IMR-90 (cell line): ENCODE measurements around the gene SRCIN1. TPM values are rescaled to one million over a fixed set of nuclear protein-coding genes. Genes with fewer than 3 reads are reported as not detected.

Experiments
- ATAC-seq: fragments of 200-7000 bp; cut with Tn5 transposase; 2 replicates; pipeline ENCODE4 v1.9.1; 2020; ENCODE audit warnings: low read depth, mild to moderate bottlenecking, moderate library complexity
- BruUV-seq: library from RNA; stranded (reverse); fragments of 400-500 nt; replicated peaks from 2 replicates; lab custom pipeline; 2021; lab: Mats Ljungman, UMichigan
- CTCF ChIA-PET: fragments of 300-600 bp; formaldehyde crosslinking; extraction: SDS; loops from one replicate; lab custom pipeline; 2021; ENCODE audit warnings: antibody characterized with exemption; lab: Yijun Ruan, JAX
- POLR2A ChIA-PET: fragments of 300-600 bp; sonication (Branson Sonifier 250); formaldehyde crosslinking; loops from one replicate; lab custom pipeline; 2022; ENCODE audit warnings: antibody characterized with exemption; ENCODE audit not compliant: unreplicated experiment; lab: Charles Lee
- DNase-seq: peaks from one replicate; pipeline ENCODE4 v3.0.0; 2013
- H2AFZ ChIP-seq: replicated peaks from 2 replicates; pipeline ENCODE3; 2013; ENCODE audit warnings: low read length, mild to moderate bottlenecking; ENCODE audit not compliant: poor library complexity
- H2AK5ac ChIP-seq: 2 replicates; pipeline ENCODE4 v1.6.1; 2013; ENCODE audit warnings: low read depth, low read length, inconsistent platforms
- H2AK9ac ChIP-seq: replicated peaks from 2 replicates; pipeline ENCODE3; 2013; ENCODE audit warnings: mild to moderate bottlenecking, low read depth, low read length, moderate library complexity; ENCODE audit not compliant: poor library complexity
- H2BK120ac ChIP-seq: 2 replicates; pipeline ENCODE4 v1.6.1; 2013; ENCODE audit warnings: low read depth, low read length, inconsistent platforms
- H2BK15ac ChIP-seq: 3 replicates; pipeline ENCODE4 v1.6.1; 2013; ENCODE audit warnings: low read depth, low read length, inconsistent platforms
- H2BK20ac ChIP-seq: 2 replicates; pipeline ENCODE4 v1.6.1; 2013; ENCODE audit warnings: low read depth, mild to moderate bottlenecking, inconsistent platforms, low read length, moderate library complexity
- H2BK5ac ChIP-seq: 2 replicates; pipeline ENCODE4 v1.6.1; 2013; ENCODE audit warnings: mild to moderate bottlenecking, low read depth, low read length, inconsistent platforms; ENCODE audit not compliant: poor library complexity, severe bottlenecking
- H3K14ac ChIP-seq: replicated peaks from 2 replicates; pipeline ENCODE4 v1.6.1; 2013; ENCODE audit warnings: low read depth, low read length, inconsistent platforms
- H3K18ac ChIP-seq: 2 replicates; pipeline ENCODE4 v1.6.1; 2013; ENCODE audit warnings: low read depth, low read length, control low read depth
- H3K23ac ChIP-seq: 2 replicates; pipeline ENCODE4 v1.6.1; 2013; ENCODE audit warnings: low read depth, low read length, inconsistent platforms
- H3K27ac ChIP-seq: 2 replicates; pipeline ENCODE4 v1.5.1; 2013; ENCODE audit warnings: mild to moderate bottlenecking, control low read depth, low read length; ENCODE audit not compliant: insufficient read depth
- H3K27me3 ChIP-seq: 2 replicates; pipeline ENCODE4 v1.6.1; 2013; ENCODE audit warnings: low read length; ENCODE audit not compliant: control insufficient read depth, insufficient read depth
- H3K36me3 ChIP-seq: 2 replicates; pipeline ENCODE4 v1.6.1; 2013; ENCODE audit warnings: low read length, mixed read lengths; ENCODE audit not compliant: control insufficient read depth, insufficient read depth
- H3K4ac ChIP-seq: 2 replicates; pipeline ENCODE4 v1.6.1; 2013; ENCODE audit warnings: low read depth, low read length, inconsistent platforms
- H3K4me1 ChIP-seq: 2 replicates; pipeline ENCODE4 v1.6.1; 2013; ENCODE audit warnings: low read length, mixed read lengths; ENCODE audit not compliant: control insufficient read depth, insufficient read depth
- H3K4me2 ChIP-seq: 2 replicates; pipeline ENCODE4 v1.6.1; 2013; ENCODE audit warnings: low read depth, mild to moderate bottlenecking, control low read depth, low read length, moderate library complexity
- H3K4me3 ChIP-seq: 2 replicates; pipeline ENCODE4 v1.5.1; 2013; ENCODE audit warnings: low read depth, mild to moderate bottlenecking, control low read depth, low read length, moderate library complexity; ENCODE audit not compliant: insufficient read depth
- H3K56ac ChIP-seq: 2 replicates; pipeline ENCODE4 v1.6.1; 2013; ENCODE audit warnings: low read length, inconsistent platforms; ENCODE audit not compliant: insufficient read depth; ENCODE audit errors: extremely low read depth
- H3K79me1 ChIP-seq, 2 experiments: 2 replicates each; pipeline ENCODE4 v1.6.1; 2013; ENCODE audit warnings: low read length in 2 of 2, inconsistent platforms in 1 of 2, low read depth in 1 of 2
- H3K9ac ChIP-seq: 2 replicates; pipeline ENCODE4 v1.6.1; 2013; ENCODE audit warnings: low read depth, low read length, control low read depth
- H3K9me1 ChIP-seq: 2 replicates; pipeline ENCODE4 v1.6.1; 2013; ENCODE audit warnings: low read length, inconsistent platforms; ENCODE audit not compliant: insufficient read depth
- H3K9me3 ChIP-seq: 2 replicates; pipeline ENCODE4 v1.6.1; 2013; ENCODE audit warnings: low read length; ENCODE audit not compliant: control insufficient read depth, insufficient read depth
- H4K20me1 ChIP-seq: 2 replicates; pipeline ENCODE4 v1.6.1; 2013; ENCODE audit warnings: low read length, inconsistent platforms; ENCODE audit not compliant: insufficient read depth
- H4K5ac ChIP-seq: 2 replicates; pipeline ENCODE4 v1.6.1; 2013; ENCODE audit warnings: mild to moderate bottlenecking, low read depth, low read length, control low read depth
- H4K8ac ChIP-seq, 2 experiments: 2 replicates each; pipeline ENCODE4 v1.6.1; 2013; ENCODE audit warnings: low read depth in 2 of 2, low read length in 2 of 2, control low read depth in 1 of 2, inconsistent platforms in 1 of 2
- H4K91ac ChIP-seq: 2 replicates; pipeline ENCODE4 v1.6.1; 2013; ENCODE audit warnings: low read depth, low read length, inconsistent platforms; ENCODE audit not compliant: insufficient read depth
- BHLHE40 ChIP-seq: fragments of 150-350 bp; IDR thresholded peaks from 2 replicates; pipeline ENCODE4 v1.6.1; 2016; ENCODE audit warnings: mild to moderate bottlenecking, low read depth, low read length
- CEBPB ChIP-seq: IDR thresholded peaks from 2 replicates; pipeline ENCODE4 v1.6.1; 2012; ENCODE audit warnings: low read depth, low read length, improper control_type of control experiment
- CHD1 ChIP-seq: IDR thresholded peaks from 2 replicates; pipeline ENCODE4 v1.6.1; 2012; ENCODE audit warnings: low read depth, low read length, improper control_type of control experiment
- CTCF ChIP-seq: conservative IDR thresholded peaks from 2 replicates; pipeline ENCODE4 v1.5.1; 2012; ENCODE audit warnings: mild to moderate bottlenecking, low read depth, low read length, improper control_type of control experiment
- ELK1 ChIP-seq: fragments of 150-350 bp; IDR thresholded peaks from 2 replicates; pipeline ENCODE4 v1.6.1; 2016; ENCODE audit warnings: low read depth, mild to moderate bottlenecking, low read length, moderate library complexity, borderline replicate concordance
- FOS ChIP-seq: fragments of 150-350 bp; IDR thresholded peaks from 2 replicates; pipeline ENCODE4 v1.6.1; 2016; ENCODE audit warnings: low read depth, low read length
- MAZ ChIP-seq: IDR thresholded peaks from 2 replicates; pipeline ENCODE4 v1.6.1; 2012; ENCODE audit warnings: low read depth, mild to moderate bottlenecking, low read length, improper control_type of control experiment, moderate library complexity, borderline replicate concordance
- MXI1 ChIP-seq: IDR thresholded peaks from 2 replicates; pipeline ENCODE4 v1.6.1; 2012; ENCODE audit warnings: low read depth, mild to moderate bottlenecking, low read length, moderate library complexity, borderline replicate concordance
- NFE2L2 ChIP-seq: fragments of 150-350 bp; IDR thresholded peaks from 2 replicates; pipeline ENCODE4 v1.6.1; 2016; ENCODE audit warnings: low read depth, mild to moderate bottlenecking, low read length
- POLR2A ChIP-seq: IDR thresholded peaks from 2 replicates; pipeline ENCODE4 v1.6.1; 2012; ENCODE audit warnings: mild to moderate bottlenecking, low read depth, low read length
- RAD21 ChIP-seq: IDR thresholded peaks from 2 replicates; pipeline ENCODE4 v1.6.1; 2012; ENCODE audit warnings: low read length, improper control_type of control experiment
- RCOR1 ChIP-seq: IDR thresholded peaks from 2 replicates; pipeline ENCODE4 v1.6.1; 2012; ENCODE audit warnings: mild to moderate bottlenecking, low read length, improper control_type of control experiment; ENCODE audit not compliant: insufficient replicate concordance
- RFX5 ChIP-seq: IDR thresholded peaks from 2 replicates; pipeline ENCODE4 v1.8.0; 2012; ENCODE audit warnings: low read depth, mild to moderate bottlenecking, low read length, moderate library complexity
- SMC3 ChIP-seq: fragments of 150-350 bp; IDR thresholded peaks from 2 replicates; pipeline ENCODE4 v1.6.1; 2016; ENCODE audit warnings: low read depth, mild to moderate bottlenecking, antibody characterized with exemption, low read length, moderate library complexity
- USF2 ChIP-seq: fragments of 150-350 bp; IDR thresholded peaks from 2 replicates; pipeline ENCODE4 v1.6.1; 2017; ENCODE audit warnings: mild to moderate bottlenecking, antibody characterized with exemption, low read length, low read depth
- WGBS, 2 experiments: methylation state at CpG; one replicate each; pipeline versions ENCODE4 v1.1.5 to v1.1.7; 2013; ENCODE audit warnings: missing lambda C conversion rate in 2 of 2; ENCODE audit not compliant: insufficient read length in 1 of 2; ENCODE audit errors: extremely low coverage in 2 of 2; 5-methylcytosine and 5-hydroxymethylcytosine counted together
- dilution Hi-C: fragments of 300-500 bp; cut with HindIII; formaldehyde crosslinking; loops from one replicate; pipeline ENCODE4 v1.14.3; 2018; ENCODE audit warnings: low sequenced_read_pairs; ENCODE audit not compliant: unreplicated experiment
- in situ Hi-C: fragments of 300-500 bp; cut with MboI; formaldehyde crosslinking; loops from 3 replicates; pipeline ENCODE4 v1.14.3; 2019; ENCODE audit warnings: low sequenced_read_pairs, inconsistent platforms, mixed read lengths
- intact Hi-C: fragments of 100-400 bp; cut with micrococcal nuclease; formaldehyde crosslinking; loops from 2 replicates; pipeline ENCODE4 v1.10.0; 2022
- polyA plus RNA-seq, 3 experiments: library from polyadenylated mRNA; depleted of rRNA; stranded (reverse); fragments of >200 nt; gene quantifications; 2 replicates each; pipeline ENCODE4 v1.2.3, GENCODE V29; 2012; ENCODE audit warnings: low replicate concordance in 1 of 3
- total RNA-seq: library from RNA; depleted of rRNA; stranded (reverse); fragments of >200 nt; gene quantifications from 2 replicates; pipeline ENCODE4 v1.2.3, GENCODE V29; 2012

The SRCIN1 gene
- total and polyA plus RNA-seq, 2 of the 4 experiments (the other 2 are of a cell fraction) = not detected

GRCh38 chr17:38617967-38618760, 12.4 kb upstream of the SRCIN1 start:
- H3K56ac ChIP-seq = no peak overlapping the region
- H3K27me3 ChIP-seq = peaks cover 76% of the 10 kb centered on the region
- TF ChIP-seq CTCF (no peak), CEBPB (no peak), RCOR1 (no peak), RFX5 (no peak), MXI1 (no peak), ELK1 (no peak), FOS (no peak), BHLHE40 (no peak), USF2 (no peak), RAD21 (no peak), CHD1 (no peak), SMC3 (no peak), MAZ (no peak), NFE2L2 (no peak), POLR2A (no peak)
- H2BK120ac ChIP-seq = no peak overlapping the region
- no peak overlapping the region for H2BK5ac ChIP-seq
- H2AFZ ChIP-seq = no peak overlapping the region
- H3K4me1 ChIP-seq = no peaks in the 10 kb centered on the region
- H2BK15ac ChIP-seq = no peak overlapping the region
- no peaks in the 10 kb centered on the region for H3K79me1 ChIP-seq
- no peak overlapping the region for H3K4me3 ChIP-seq
- H3K4me2 ChIP-seq = no peak overlapping the region
- WGBS, 2 experiments = no CpG with 5 or more reads among the region's 11 CpGs
- H3K9me1 ChIP-seq = no peaks in the 10 kb centered on the region
- H2AK5ac ChIP-seq = no peak overlapping the region
- H3K23ac ChIP-seq = no peak overlapping the region
- no peak overlapping the region for H4K8ac ChIP-seq
- intact Hi-C loops = no loop called here
- H3K18ac ChIP-seq = no peak overlapping the region
- H3K27ac ChIP-seq = no peak overlapping the region
- H3K9me3 ChIP-seq = no peaks in the 10 kb centered on the region
- in situ Hi-C loops = no loop called here
- POLR2A ChIA-PET = no interaction called here
- dilution Hi-C loops = no loop called here
- no peak for ATAC-seq
- DNase-seq = no peak
- H2AK9ac ChIP-seq = no peak overlapping the region
- no peak overlapping the region for H3K4ac ChIP-seq
- no peak overlapping the region for H4K5ac ChIP-seq
- no peak overlapping the region for H3K9ac ChIP-seq
- H3K36me3 ChIP-seq = no peaks in the 10 kb centered on the region
- no TSS peak for BruUV-seq
- CTCF ChIA-PET = interaction anchor here (0.5 kb wide), 1 partner anchor 30 kb away, joined by 5 read pairs; no protein-coding TSS in a partner anchor
- no peak overlapping the region for H3K14ac ChIP-seq
- H4K20me1 ChIP-seq = no peaks in the 10 kb centered on the region
- no peak overlapping the region for H2BK20ac ChIP-seq
- no peak overlapping the region for H4K91ac ChIP-seq
